ENCODE data around the gene TCEA3.

GRCh38 chr1:23376890-23377811 is 47.4 kb downstream of the TCEA3 start:
- TF ChIP-seq POLR2A (IDR thresholded peaks at IDR 0.05) (no peak), POLR2AphosphoS5 (IDR thresholded peaks at IDR 0.05) (peak in 1 of 3 donors; percentile 55), CTCF (IDR thresholded peaks at IDR 0.05) (no peak)

Measured in stomach (tissue), 4 donors.